ENCODE results near the gene ABHD6.
"Not testable (repeated sequence)": the region's sequence is repeated elsewhere in the genome, so short reads cannot be mapped to it uniquely, and the experiment has no call there.

- TF ChIP-seq BRD4 (IDR thresholded peaks at IDR 0.05); POLR2A (conservative IDR thresholded peaks at IDR 0.05); ZBED1 (IDR thresholded peaks at IDR 0.05); ZNF232 (CRISPR knock-in tag; IDR thresholded peaks at IDR 0.05); MTA1 (IDR thresholded peaks at IDR 0.05; ENCODE audit: borderline replicate concordance); RBM39 (optimal IDR thresholded peaks at IDR 0.05; ENCODE audit: low read depth, low read length); JUN (IDR thresholded peaks at IDR 0.05; ENCODE audit: borderline replicate concordance, low read depth, low read length); JUN (CRISPR knock-in tag; IDR thresholded peaks at IDR 0.05; ENCODE audit: borderline replicate concordance); NR3C1 (CRISPR knock-in tag; IDR thresholded peaks at IDR 0.05); MEIS2 (IDR thresholded peaks at IDR 0.05; ENCODE audit: partially characterized antibody); GABPB2 (CRISPR knock-in tag; conservative IDR thresholded peaks at IDR 0.05); ZNF146 (CRISPR knock-in tag; IDR thresholded peaks at IDR 0.05; ENCODE audit: unreplicated experiment); ZNF140 (CRISPR knock-in tag; IDR thresholded peaks at IDR 0.05); TAF1 (IDR thresholded peaks at IDR 0.05; ENCODE audit: control insufficient read depth, extremely low read depth, insufficient read depth, low read length, severe bottlenecking): not testable (repeated sequence)
- TF ChIP-seq, protein P1, sequence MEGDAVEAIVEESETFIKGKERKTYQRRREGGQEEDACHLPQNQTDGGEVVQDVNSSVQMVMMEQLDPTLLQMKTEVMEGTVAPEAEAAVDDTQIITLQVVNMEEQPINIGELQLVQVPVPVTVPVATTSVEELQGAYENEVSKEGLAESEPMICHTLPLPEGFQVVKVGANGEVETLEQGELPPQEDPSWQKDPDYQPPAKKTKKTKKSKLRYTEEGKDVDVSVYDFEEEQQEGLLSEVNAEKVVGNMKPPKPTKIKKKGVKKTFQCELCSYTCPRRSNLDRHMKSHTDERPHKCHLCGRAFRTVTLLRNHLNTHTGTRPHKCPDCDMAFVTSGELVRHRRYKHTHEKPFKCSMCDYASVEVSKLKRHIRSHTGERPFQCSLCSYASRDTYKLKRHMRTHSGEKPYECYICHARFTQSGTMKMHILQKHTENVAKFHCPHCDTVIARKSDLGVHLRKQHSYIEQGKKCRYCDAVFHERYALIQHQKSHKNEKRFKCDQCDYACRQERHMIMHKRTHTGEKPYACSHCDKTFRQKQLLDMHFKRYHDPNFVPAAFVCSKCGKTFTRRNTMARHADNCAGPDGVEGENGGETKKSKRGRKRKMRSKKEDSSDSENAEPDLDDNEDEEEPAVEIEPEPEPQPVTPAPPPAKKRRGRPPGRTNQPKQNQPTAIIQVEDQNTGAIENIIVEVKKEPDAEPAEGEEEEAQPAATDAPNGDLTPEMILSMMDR (IDR thresholded peaks at IDR 0.05 in 2 of 3, conservative IDR thresholded peaks at IDR 0.05 in 1 of 3; ENCODE audit: insufficient read depth in 2 of 3, low read depth in 1 of 3, low read length in 3 of 3) = not testable (repeated sequence)
Measured at GRCh38 chr3:58290446-58290845, 52.9 kb downstream of the ABHD6 start.

All from K562 (cell line).